ENCODE data around the gene TRPM8.

GRCh38 chr2:233968556-233968955 is 51.4 kb downstream of the TRPM8 start:
- no peak for TF ChIP-seq EZH2 (IDR thresholded peaks at IDR 0.05)
- no peak for TF ChIP-seq POLR2AphosphoS5 (IDR thresholded peaks at IDR 0.05; ENCODE audit: borderline replicate concordance, low read depth, low read length)
- no peak for TF ChIP-seq FOXP2 (optimal IDR thresholded peaks at IDR 0.05; ENCODE audit: control extremely low read depth, extremely low read length, insufficient read depth)
